ENCODE data around the gene GNAQ. TPM values are rescaled to one million over a fixed set of nuclear protein-coding genes. Genes with fewer than 3 reads are reported as not detected.

The GNAQ gene
- total and polyA plus RNA-seq, 4 donors: 6.8 to 19.6 (median 12.6) TPM

DNA sequence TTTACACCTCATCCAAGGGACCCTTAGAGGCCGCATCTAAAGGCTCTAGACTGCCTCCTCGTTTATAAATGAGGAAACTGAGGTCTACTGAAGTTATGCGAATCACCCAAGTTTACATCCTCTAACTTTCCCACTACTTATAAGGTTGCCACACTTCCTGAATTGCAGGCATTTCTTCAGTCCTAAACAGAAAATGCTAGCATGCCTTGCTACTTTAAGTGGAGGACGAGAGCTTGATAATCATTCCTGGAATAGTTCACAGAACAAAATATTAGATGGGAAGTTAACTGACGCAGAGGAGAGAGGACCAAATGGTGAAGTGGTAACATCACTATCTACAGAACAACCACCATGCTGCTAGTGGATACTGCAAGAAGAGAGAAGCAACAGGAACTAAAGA lies 85.8 kb downstream of the GNAQ start:
- H3K27me3 ChIP-seq (ENCODE audit: control insufficient read depth in 4 of 4, insufficient read depth in 4 of 4, low read length in 3 of 4): no peaks in the 10 kb centered on the region
- H3K4me3 ChIP-seq (ENCODE audit: low read depth in 1 of 3, low read length in 3 of 3): no peak overlapping the region
- 71% methylated on average over 5 of the region's 5 CpGs for WGBS
- H3K9me3 ChIP-seq (ENCODE audit: control insufficient read depth in 4 of 4, low read length in 3 of 4): no peaks in the 10 kb centered on the region
- DNase-seq (ENCODE audit: low spot score): no peak
- no peaks in the 10 kb centered on the region for H3K36me3 ChIP-seq (ENCODE audit: control insufficient read depth in 4 of 4, insufficient read depth in 3 of 4, low read depth in 1 of 4, low read length in 3 of 4)
- TF ChIP-seq, protein P1, sequence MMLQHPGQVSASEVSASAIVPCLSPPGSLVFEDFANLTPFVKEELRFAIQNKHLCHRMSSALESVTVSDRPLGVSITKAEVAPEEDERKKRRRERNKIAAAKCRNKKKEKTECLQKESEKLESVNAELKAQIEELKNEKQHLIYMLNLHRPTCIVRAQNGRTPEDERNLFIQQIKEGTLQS (IDR thresholded peaks at IDR 0.05): no peak
- H3K4me1 ChIP-seq (ENCODE audit: control insufficient read depth in 4 of 4, insufficient read depth in 4 of 4, low read length in 3 of 4): peaks cover 0 to 21% (median 14%) of the 10 kb centered on the region in 4 donors
- H3K9ac ChIP-seq (ENCODE audit: low read depth in 1 of 2, low read length in 2 of 2): no peak overlapping the region
- H3K27ac ChIP-seq (ENCODE audit: low read depth in 1 of 2, low read length in 2 of 2): no peak overlapping the region

DNA sequence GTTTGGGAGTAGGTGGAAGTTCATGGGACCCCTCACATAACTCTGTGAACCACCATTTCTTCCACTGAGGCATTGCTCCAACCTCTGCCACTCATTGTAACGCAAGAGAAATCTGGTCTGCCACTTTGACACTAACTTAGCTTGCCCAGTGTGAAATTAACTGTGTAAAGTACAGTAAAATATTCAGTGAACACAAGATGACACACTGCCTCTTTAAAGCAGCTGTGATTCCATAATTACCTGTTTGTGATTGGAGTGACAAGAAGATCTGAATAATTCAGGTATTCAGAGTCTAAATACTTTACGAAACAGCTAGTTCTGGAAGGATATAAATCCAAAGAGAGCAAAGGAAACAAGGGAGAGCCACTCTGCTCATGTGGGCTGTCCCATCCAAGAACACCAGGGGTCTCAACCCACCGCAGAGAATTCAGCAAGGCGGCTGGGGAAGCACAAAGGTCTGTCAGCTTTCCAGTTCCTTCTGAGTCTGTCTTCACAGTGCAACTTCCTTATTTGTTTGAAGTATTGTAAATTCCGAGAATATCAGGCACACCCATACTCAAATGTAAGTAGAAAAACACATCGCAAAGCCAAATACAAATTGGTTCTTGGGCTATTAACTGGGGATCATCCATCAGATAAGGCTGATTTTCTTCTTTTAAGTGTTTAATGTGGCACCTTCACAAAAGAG lies 86.9 kb downstream of the GNAQ start:
- Histone ChIP-seq H3K4me1 (ENCODE audit: control insufficient read depth in 4 of 4, insufficient read depth in 4 of 4, low read length in 3 of 4) (peaks cover 0 to 21% (median 11%) of the 10 kb centered on the region in 4 donors), H3K4me3 (ENCODE audit: low read depth in 1 of 3, low read length in 3 of 3) (no peak overlapping the region), H3K9me3 (ENCODE audit: control insufficient read depth in 4 of 4, low read length in 3 of 4) (no peaks in the 10 kb centered on the region), H3K36me3 (ENCODE audit: control insufficient read depth in 4 of 4, insufficient read depth in 3 of 4, low read depth in 1 of 4, low read length in 3 of 4) (no peaks in the 10 kb centered on the region), H3K9ac (ENCODE audit: low read depth in 1 of 2, low read length in 2 of 2) (no peak overlapping the region), H3K27me3 (ENCODE audit: control insufficient read depth in 4 of 4, insufficient read depth in 4 of 4, low read length in 3 of 4) (no peaks in the 10 kb centered on the region), H3K27ac (ENCODE audit: low read depth in 1 of 2, low read length in 2 of 2) (peak overlapping the region in 1 of 2 donors; percentile 35)
- 67% methylated on average over 6 of the region's 6 CpGs for WGBS
- TF ChIP-seq SP1 (IDR thresholded peaks at IDR 0.05) (no peak), GABPA (IDR thresholded peaks at IDR 0.05 in 1 of 2, conservative IDR thresholded peaks at IDR 0.05 in 1 of 2) (no peak), RAD21 (IDR thresholded peaks at IDR 0.05) (peak in 1 of 2 donors; percentile 14)
- DNase-seq (ENCODE audit: low spot score): no peak

DNA sequence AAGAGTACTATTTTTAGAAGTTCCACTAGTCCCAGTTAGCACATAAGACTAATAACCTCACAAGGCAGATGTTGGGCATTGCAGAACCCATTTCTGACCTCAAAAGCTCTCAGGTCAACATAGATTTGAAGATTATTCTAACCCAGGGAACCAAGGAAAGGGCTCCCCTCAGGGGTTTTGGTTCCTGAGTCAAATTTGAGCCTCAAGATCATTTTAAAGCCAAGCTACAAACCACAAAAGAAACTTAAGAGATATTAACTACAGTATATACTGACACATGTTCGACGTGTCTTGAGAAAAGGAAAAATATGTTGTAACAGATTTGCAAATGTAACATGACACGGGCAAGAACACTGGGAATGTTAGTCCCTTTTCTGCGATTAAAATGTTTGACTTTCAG lies 88.6 kb downstream of the GNAQ start:
- WGBS: 86% methylated on average over 4 of the region's 4 CpGs
- Histone ChIP-seq H3K4me1 (ENCODE audit: control insufficient read depth in 4 of 4, insufficient read depth in 4 of 4, low read length in 3 of 4) (peaks cover 0 to 17% (median 11%) of the 10 kb centered on the region in 4 donors), H3K36me3 (ENCODE audit: control insufficient read depth in 4 of 4, insufficient read depth in 3 of 4, low read depth in 1 of 4, low read length in 3 of 4) (no peaks in the 10 kb centered on the region), H3K4me3 (ENCODE audit: low read depth in 1 of 3, low read length in 3 of 3) (no peak overlapping the region), H3K9me3 (ENCODE audit: control insufficient read depth in 4 of 4, low read length in 3 of 4) (no peaks in the 10 kb centered on the region), H3K27me3 (ENCODE audit: control insufficient read depth in 4 of 4, insufficient read depth in 4 of 4, low read length in 3 of 4) (no peaks in the 10 kb centered on the region), H3K27ac (ENCODE audit: low read depth in 1 of 2, low read length in 2 of 2) (no peak overlapping the region), H3K9ac (ENCODE audit: low read depth in 1 of 2, low read length in 2 of 2) (no peak overlapping the region)
- TF ChIP-seq SP1 (IDR thresholded peaks at IDR 0.05) (no peak), HNF4G (IDR thresholded peaks at IDR 0.05) (no peak), EGR1 (IDR thresholded peaks at IDR 0.05; ENCODE audit: low read depth in 2 of 2) (no peak), RAD21 (IDR thresholded peaks at IDR 0.05) (no peak), NR2F2 (IDR thresholded peaks at IDR 0.05) (no peak), FOXA2 (IDR thresholded peaks at IDR 0.05) (no peak), RXRA (IDR thresholded peaks at IDR 0.05) (no peak), GABPA (IDR thresholded peaks at IDR 0.05 in 1 of 2, conservative IDR thresholded peaks at IDR 0.05 in 1 of 2) (no peak), YY1 (IDR thresholded peaks at IDR 0.05) (no peak), HNF4A (conservative IDR thresholded peaks at IDR 0.05) (no peak), TAF1 (conservative IDR thresholded peaks at IDR 0.05) (no peak)
- TF ChIP-seq, protein P2, sequence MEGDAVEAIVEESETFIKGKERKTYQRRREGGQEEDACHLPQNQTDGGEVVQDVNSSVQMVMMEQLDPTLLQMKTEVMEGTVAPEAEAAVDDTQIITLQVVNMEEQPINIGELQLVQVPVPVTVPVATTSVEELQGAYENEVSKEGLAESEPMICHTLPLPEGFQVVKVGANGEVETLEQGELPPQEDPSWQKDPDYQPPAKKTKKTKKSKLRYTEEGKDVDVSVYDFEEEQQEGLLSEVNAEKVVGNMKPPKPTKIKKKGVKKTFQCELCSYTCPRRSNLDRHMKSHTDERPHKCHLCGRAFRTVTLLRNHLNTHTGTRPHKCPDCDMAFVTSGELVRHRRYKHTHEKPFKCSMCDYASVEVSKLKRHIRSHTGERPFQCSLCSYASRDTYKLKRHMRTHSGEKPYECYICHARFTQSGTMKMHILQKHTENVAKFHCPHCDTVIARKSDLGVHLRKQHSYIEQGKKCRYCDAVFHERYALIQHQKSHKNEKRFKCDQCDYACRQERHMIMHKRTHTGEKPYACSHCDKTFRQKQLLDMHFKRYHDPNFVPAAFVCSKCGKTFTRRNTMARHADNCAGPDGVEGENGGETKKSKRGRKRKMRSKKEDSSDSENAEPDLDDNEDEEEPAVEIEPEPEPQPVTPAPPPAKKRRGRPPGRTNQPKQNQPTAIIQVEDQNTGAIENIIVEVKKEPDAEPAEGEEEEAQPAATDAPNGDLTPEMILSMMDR (IDR thresholded peaks at IDR 0.05; ENCODE audit: low read depth, low read length, missing input control): no peak
- TF ChIP-seq, protein P3, sequence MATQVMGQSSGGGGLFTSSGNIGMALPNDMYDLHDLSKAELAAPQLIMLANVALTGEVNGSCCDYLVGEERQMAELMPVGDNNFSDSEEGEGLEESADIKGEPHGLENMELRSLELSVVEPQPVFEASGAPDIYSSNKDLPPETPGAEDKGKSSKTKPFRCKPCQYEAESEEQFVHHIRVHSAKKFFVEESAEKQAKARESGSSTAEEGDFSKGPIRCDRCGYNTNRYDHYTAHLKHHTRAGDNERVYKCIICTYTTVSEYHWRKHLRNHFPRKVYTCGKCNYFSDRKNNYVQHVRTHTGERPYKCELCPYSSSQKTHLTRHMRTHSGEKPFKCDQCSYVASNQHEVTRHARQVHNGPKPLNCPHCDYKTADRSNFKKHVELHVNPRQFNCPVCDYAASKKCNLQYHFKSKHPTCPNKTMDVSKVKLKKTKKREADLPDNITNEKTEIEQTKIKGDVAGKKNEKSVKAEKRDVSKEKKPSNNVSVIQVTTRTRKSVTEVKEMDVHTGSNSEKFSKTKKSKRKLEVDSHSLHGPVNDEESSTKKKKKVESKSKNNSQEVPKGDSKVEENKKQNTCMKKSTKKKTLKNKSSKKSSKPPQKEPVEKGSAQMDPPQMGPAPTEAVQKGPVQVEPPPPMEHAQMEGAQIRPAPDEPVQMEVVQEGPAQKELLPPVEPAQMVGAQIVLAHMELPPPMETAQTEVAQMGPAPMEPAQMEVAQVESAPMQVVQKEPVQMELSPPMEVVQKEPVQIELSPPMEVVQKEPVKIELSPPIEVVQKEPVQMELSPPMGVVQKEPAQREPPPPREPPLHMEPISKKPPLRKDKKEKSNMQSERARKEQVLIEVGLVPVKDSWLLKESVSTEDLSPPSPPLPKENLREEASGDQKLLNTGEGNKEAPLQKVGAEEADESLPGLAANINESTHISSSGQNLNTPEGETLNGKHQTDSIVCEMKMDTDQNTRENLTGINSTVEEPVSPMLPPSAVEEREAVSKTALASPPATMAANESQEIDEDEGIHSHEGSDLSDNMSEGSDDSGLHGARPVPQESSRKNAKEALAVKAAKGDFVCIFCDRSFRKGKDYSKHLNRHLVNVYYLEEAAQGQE (IDR thresholded peaks at IDR 0.05): no peak
- TF ChIP-seq, protein P1 (IDR thresholded peaks at IDR 0.05): no peak
- TF ChIP-seq, protein P4, sequence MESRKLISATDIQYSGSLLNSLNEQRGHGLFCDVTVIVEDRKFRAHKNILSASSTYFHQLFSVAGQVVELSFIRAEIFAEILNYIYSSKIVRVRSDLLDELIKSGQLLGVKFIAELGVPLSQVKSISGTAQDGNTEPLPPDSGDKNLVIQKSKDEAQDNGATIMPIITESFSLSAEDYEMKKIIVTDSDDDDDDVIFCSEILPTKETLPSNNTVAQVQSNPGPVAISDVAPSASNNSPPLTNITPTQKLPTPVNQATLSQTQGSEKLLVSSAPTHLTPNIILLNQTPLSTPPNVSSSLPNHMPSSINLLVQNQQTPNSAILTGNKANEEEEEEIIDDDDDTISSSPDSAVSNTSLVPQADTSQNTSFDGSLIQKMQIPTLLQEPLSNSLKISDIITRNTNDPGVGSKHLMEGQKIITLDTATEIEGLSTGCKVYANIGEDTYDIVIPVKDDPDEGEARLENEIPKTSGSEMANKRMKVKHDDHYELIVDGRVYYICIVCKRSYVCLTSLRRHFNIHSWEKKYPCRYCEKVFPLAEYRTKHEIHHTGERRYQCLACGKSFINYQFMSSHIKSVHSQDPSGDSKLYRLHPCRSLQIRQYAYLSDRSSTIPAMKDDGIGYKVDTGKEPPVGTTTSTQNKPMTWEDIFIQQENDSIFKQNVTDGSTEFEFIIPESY (IDR thresholded peaks at IDR 0.05): no peak
- TF ChIP-seq, protein P5, sequence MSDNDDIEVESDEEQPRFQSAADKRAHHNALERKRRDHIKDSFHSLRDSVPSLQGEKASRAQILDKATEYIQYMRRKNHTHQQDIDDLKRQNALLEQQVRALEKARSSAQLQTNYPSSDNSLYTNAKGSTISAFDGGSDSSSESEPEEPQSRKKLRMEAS (IDR thresholded peaks at IDR 0.05): no peak
- DNase-seq (ENCODE audit: low spot score): no peak
